Psoas muscle (tissue), 8 donors: ENCODE data around the gene OR2AT4. TPM values are rescaled to one million over a fixed set of nuclear protein-coding genes. Genes with fewer than 3 reads are reported as not detected.

ENCODE experiments used
- ATAC-seq, 4 donors: fragments of 200-7000 bp; cut with Tn5 transposase; one replicate each; pipeline ENCODE4 v1.9.1; 2020; ENCODE audit warnings: moderate library complexity in 3 of 4, mild to moderate bottlenecking in 2 of 4
- DNase-seq, 2 donors: peaks; one replicate each; pipeline ENCODE4 v3.0.0-alpha.2; 2020
- H3K27ac ChIP-seq: fragments of 200-600 bp; one replicate; pipeline ENCODE4 v1.8.0; 2022
- H3K27me3 ChIP-seq, 3 donors: fragments of 200-600 bp in 1 of 3; one replicate each; pipeline versions ENCODE4 v1.6.1 to v1.8.0; 2013 to 2022; ENCODE audit warnings: low read length in 2 of 3, mild to moderate bottlenecking in 2 of 3, moderate library complexity in 1 of 3; ENCODE audit not compliant: insufficient read depth in 3 of 3
- H3K36me3 ChIP-seq, 2 donors: fragments of 200-600 bp in 1 of 2; one replicate each; pipeline versions ENCODE4 v1.6.1 to v1.8.0; 2013 to 2022; ENCODE audit warnings: low read depth in 1 of 2, mild to moderate bottlenecking in 1 of 2, moderate library complexity in 1 of 2; ENCODE audit not compliant: insufficient read depth in 1 of 2
- H3K4me1 ChIP-seq: fragments of 200-600 bp; one replicate; pipeline ENCODE4 v1.8.0; 2022
- H3K4me3 ChIP-seq: fragments of 200-600 bp; one replicate; pipeline ENCODE4 v1.8.0; 2022; ENCODE audit warnings: mild to moderate bottlenecking
- H3K9me3 ChIP-seq: fragments of 200-600 bp; one replicate; pipeline ENCODE4 v1.8.0; 2022
- WGBS, 3 donors: extraction: QIAGEN DNeasy Blood & Tissue Kit; methylation state at CpG; one replicate each; pipeline versions ENCODE4 v1.1.6 to v1.1.7; 2013; 5-methylcytosine and 5-hydroxymethylcytosine counted together
- intact Hi-C, 2 donors: fragments of 100-400 bp; cut with DNase I; formaldehyde crosslinking; loops; one replicate each; pipeline versions ENCODE4 v1.11.0 to v1.14.2; 2022
- polyA plus RNA-seq, 3 donors: library from polyadenylated mRNA; stranded (reverse); fragments of 200-250 nt; gene quantifications; one replicate each; pipeline ENCODE4 v1.2.3, GENCODE V29; 2013
- total RNA-seq, 4 donors: library from RNA; stranded (reverse); fragmentation: NEBNext Ultra II Directional in 2 of 4; extraction: Animal tissue kit (Norgen Biotek cat#: 25700) in 2 of 4; gene quantifications; one replicate each; pipeline versions ENCODE4 v1.2.1 to v1.2.4, GENCODE V29; 2021 to 2023
- TF ChIP-seq, protein P1 (sequence below): fragments of 200-600 bp; IDR thresholded peaks from one replicate; pipeline ENCODE4 v1.8.0; 2022; ENCODE audit warnings: antibody characterized with exemption
- donor health status: healthy with polysubstance abuse.
- donor health status: DM: no; HTN: no; CAD: no; lungs with moderate emphysema.
- donor health status: Bipolar disorder and iron deficiency.
- donor health status: healthy.
- donor health status: DM: yes; HTN: yes; CAD: no.
- donor health status: DM: no; HTN: no; CAD: no.
- donor health status: DM: no; HTN: no; CAD: no.
- donor health status: DM: yes; HTN: yes; CAD: no.

Gene OR2AT4
- total and polyA plus RNA-seq, 7 donors: not detected

DNA sequence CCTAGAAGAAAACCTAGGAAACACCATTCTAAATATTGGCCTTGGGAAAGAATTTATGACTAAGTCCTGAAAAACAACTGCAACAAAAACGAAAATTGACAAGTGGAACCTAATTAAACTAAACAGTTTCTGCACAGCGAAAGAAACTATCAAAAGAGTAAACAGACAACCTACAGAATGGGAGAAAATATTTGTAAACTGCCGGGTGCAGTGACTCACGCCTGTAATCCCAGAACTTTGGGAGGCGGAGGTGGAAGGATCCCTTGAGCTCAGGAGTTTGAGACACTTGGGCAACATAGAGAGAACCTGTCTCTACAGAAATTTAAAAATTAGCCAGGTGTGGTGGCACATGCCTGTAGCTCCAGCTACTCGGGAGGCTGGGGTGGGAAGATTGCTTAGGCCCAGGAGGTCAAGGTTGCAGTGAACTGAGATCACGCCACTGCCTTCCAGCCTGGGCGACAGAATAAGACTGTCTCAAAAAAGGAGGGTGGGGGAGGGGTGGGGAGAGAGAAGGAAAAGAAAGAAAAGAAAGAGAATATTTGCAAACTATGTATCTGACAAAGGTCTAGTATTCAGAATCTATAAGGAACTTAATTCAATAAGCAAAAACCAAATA lies 14.0 kb downstream of the OR2AT4 start:
- ATAC-seq: no peak
- 74 to 84% (median 79%) methylated on average over 8 of the region's 8 CpGs for WGBS, 3 donors

DNA sequence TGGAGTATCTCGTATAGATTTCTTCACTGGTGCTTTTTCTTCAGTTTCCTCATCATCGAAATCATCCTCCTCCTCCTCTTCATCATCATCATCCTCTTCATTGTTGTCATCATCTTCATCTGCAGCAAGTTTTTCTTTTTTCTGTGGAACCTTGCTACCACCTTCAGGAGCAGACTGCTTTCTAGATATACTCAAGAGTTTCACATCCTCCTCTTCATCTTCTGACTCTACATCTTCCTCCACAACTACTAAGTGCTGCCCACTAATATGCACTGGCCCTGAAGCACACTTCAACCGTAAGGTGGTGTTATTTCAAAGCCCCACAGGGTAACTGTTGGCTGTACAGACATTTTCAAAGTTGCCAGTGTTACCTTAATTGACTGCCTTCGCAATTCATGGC lies 17.1 kb downstream of the OR2AT4 start:
- no peaks in the 10 kb centered on the region for H3K9me3 ChIP-seq
- 80 to 82% (median 81%) methylated on average over 4 of the region's 4 CpGs for WGBS, 3 donors
- TF ChIP-seq, protein P1, sequence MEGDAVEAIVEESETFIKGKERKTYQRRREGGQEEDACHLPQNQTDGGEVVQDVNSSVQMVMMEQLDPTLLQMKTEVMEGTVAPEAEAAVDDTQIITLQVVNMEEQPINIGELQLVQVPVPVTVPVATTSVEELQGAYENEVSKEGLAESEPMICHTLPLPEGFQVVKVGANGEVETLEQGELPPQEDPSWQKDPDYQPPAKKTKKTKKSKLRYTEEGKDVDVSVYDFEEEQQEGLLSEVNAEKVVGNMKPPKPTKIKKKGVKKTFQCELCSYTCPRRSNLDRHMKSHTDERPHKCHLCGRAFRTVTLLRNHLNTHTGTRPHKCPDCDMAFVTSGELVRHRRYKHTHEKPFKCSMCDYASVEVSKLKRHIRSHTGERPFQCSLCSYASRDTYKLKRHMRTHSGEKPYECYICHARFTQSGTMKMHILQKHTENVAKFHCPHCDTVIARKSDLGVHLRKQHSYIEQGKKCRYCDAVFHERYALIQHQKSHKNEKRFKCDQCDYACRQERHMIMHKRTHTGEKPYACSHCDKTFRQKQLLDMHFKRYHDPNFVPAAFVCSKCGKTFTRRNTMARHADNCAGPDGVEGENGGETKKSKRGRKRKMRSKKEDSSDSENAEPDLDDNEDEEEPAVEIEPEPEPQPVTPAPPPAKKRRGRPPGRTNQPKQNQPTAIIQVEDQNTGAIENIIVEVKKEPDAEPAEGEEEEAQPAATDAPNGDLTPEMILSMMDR: no peak
- no peak overlapping the region for H3K27ac ChIP-seq
- H3K36me3 ChIP-seq: no peaks in the 10 kb centered on the region
- no peak overlapping the region for H3K4me3 ChIP-seq
- intact Hi-C loops: no loop called here
- H3K4me1 ChIP-seq: no peaks in the 10 kb centered on the region
- no peak for ATAC-seq
- peaks cover 0 to 11% (median 0%) of the 10 kb centered on the region in 3 donors for H3K27me3 ChIP-seq
- DNase-seq: no peak

More for the DNA sequence above, 14.0 kb downstream of the OR2AT4 start:
- Histone ChIP-seq H3K4me1 (no peaks in the 10 kb centered on the region), H3K36me3 (no peaks in the 10 kb centered on the region), H3K27ac (no peak overlapping the region), H3K4me3 (no peak overlapping the region), H3K27me3 (peaks cover 0 to 5% (median 0%) of the 10 kb centered on the region in 3 donors), H3K9me3 (no peaks in the 10 kb centered on the region)
- intact Hi-C loops: no loop called here
- TF ChIP-seq, protein P1: no peak
- DNase-seq: no peak

DNA sequence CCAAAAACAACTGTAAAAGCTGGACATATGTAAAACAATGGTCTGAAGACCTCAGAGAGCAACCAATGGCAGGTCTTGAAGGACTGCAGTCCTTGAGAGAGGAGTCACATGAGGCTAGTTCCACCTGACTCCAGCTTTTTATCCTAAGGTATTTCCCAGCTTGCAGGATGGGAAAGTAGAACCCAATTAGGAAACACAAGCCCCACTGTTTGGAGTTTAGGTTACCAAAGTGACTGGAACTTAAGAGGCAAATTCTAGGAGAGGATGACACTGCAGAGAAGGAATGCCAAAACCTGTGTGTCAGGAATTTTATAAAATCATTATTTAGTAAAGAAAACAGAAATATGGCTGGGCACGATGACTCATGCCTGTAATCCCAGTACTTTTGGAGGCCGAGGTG lies 18.4 kb downstream of the OR2AT4 start:
- DNase-seq (no peak), ATAC-seq (no peak)
- TF ChIP-seq, protein P1: no peak
- WGBS, 3 donors: 69 to 75% (median 74%) methylated on average over 2 of the region's 2 CpGs
- Histone ChIP-seq H3K27ac (no peak overlapping the region), H3K27me3 (peaks cover 0 to 11% (median 0%) of the 10 kb centered on the region in 3 donors), H3K4me1 (no peaks in the 10 kb centered on the region), H3K4me3 (no peak overlapping the region), H3K36me3 (no peaks in the 10 kb centered on the region), H3K9me3 (no peaks in the 10 kb centered on the region)
- intact Hi-C loops: no loop called here

DNA sequence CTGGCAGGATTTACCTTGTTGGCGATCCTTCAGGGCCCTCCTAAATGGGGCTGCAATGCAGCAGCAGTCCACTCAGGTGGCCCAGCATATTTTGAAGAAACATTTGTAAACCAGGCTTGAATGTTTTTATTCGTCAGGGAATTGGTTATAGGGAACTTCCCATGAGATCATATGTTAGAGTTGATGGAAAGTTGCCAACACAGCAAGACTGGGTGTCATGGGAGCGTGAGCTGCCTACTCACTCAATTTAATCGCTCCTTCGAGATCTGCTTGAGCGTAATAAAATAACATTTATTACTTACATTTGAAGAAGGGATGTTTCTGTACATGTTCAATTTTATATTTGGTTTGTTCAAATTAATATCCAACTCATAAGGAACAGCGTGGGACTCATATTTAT lies 19.4 kb downstream of the OR2AT4 start:
- DNase-seq: no peak
- intact Hi-C loops: no loop called here
- no peaks in the 10 kb centered on the region for H3K4me1 ChIP-seq
- ATAC-seq: no peak
- H3K36me3 ChIP-seq: no peaks in the 10 kb centered on the region
- peaks cover 0 to 11% (median 0%) of the 10 kb centered on the region in 3 donors for H3K27me3 ChIP-seq
- no peak overlapping the region for H3K4me3 ChIP-seq
- TF ChIP-seq, protein P1: no peak
- WGBS, 3 donors: 69 to 73% (median 70%) methylated on average over 7 of the region's 7 CpGs
- no peak overlapping the region for H3K27ac ChIP-seq
- H3K9me3 ChIP-seq: no peaks in the 10 kb centered on the region

- Histone ChIP-seq H3K4me3 (no peak overlapping the region), H3K4me1 (no peaks in the 10 kb centered on the region), H3K27ac (no peak overlapping the region), H3K9me3 (no peaks in the 10 kb centered on the region), H3K27me3 (peaks cover 0 to 9% (median 0%) of the 10 kb centered on the region in 3 donors), H3K36me3 (no peaks in the 10 kb centered on the region)
- intact Hi-C loops: no loop called here
- ATAC-seq: no peak
- TF ChIP-seq, protein P1: no peak
- DNase-seq: no peak
Measured at GRCh38 chr11:75076671-75077070, 20.0 kb downstream of the OR2AT4 start.
